Osteocyte (in vitro differentiated cells): ENCODE measurements around the gene CPEB4. TPM values are rescaled to one million over a fixed set of nuclear protein-coding genes. Genes with fewer than 3 reads are reported as not detected.
A peak's percentile ranks its signal among the peaks of the same experiment; 100 is the strongest.

Experiments used
- DNase-seq: peaks from one replicate; pipeline ENCODE4 v3.0.0; 2021; ENCODE audit warnings: mixed read lengths; ENCODE audit not compliant: unreplicated experiment; ENCODE audit errors: extremely low spot score
- H3K27ac Mint-ChIP-seq: one replicate; pipeline ENCODE4 v1.8.0; 2021; ENCODE audit warnings: mild to moderate bottlenecking, mixed read lengths; ENCODE audit not compliant: unreplicated experiment
- H3K27me3 Mint-ChIP-seq: one replicate; pipeline ENCODE4 v1.8.0; 2021; ENCODE audit warnings: mixed read lengths; ENCODE audit not compliant: unreplicated experiment
- H3K36me3 Mint-ChIP-seq: one replicate; pipeline ENCODE4 v1.8.0; 2021; ENCODE audit warnings: mixed read lengths; ENCODE audit not compliant: unreplicated experiment
- H3K4me1 Mint-ChIP-seq: one replicate; pipeline ENCODE4 v1.8.0; 2021; ENCODE audit warnings: mixed read lengths; ENCODE audit not compliant: unreplicated experiment
- H3K4me3 Mint-ChIP-seq: one replicate; pipeline ENCODE4 v1.8.0; 2021; ENCODE audit warnings: mild to moderate bottlenecking, moderate library complexity, mixed read lengths; ENCODE audit not compliant: unreplicated experiment
- H3K9me3 Mint-ChIP-seq: one replicate; pipeline ENCODE4 v1.8.0; 2021; ENCODE audit warnings: mixed read lengths; ENCODE audit not compliant: unreplicated experiment
- CTCF ChIP-seq: fragments of 200-600 bp; sonication (generic); IDR thresholded peaks from 2 replicates; pipeline ENCODE4 v1.5.0; 2021; ENCODE audit warnings: antibody characterized with exemption, mild to moderate bottlenecking, moderate library complexity
- total RNA-seq: library from RNA; stranded (reverse); gene quantifications from 2 replicates; pipeline ENCODE4 v1.2.1, GENCODE V29; 2021

CPEB4 gene
- total RNA-seq, 1 donor from 2014 or later = 37.6 TPM

- peaks cover 6% of the 10 kb centered on the region for H3K9me3 Mint-ChIP-seq
- no peak overlapping the region for H3K4me3 Mint-ChIP-seq
- DNase-seq = no peak
- no peak overlapping the region for H3K27ac Mint-ChIP-seq
- no peaks in the 10 kb centered on the region for H3K36me3 Mint-ChIP-seq
- TF ChIP-seq CTCF = peak; percentile 43
- no peaks in the 10 kb centered on the region for H3K4me1 Mint-ChIP-seq
- H3K27me3 Mint-ChIP-seq = peaks cover 50% of the 10 kb centered on the region
These were observed 96.1 kb downstream of the CPEB4 start for GRCh38 chr5:173984218-173984617.

GRCh38 chr5:173988554-173989431 is 100.6 kb downstream of the CPEB4 start, which contains the start of gene C5orf47:
C5orf47 (plus strand) TSS chr5:173989170; CDS start chr5:173989264, 94 bp downstream.
- TF ChIP-seq CTCF = no peak
- H3K9me3 Mint-ChIP-seq = peaks cover 5% of the 10 kb centered on the region
- H3K36me3 Mint-ChIP-seq = no peaks in the 10 kb centered on the region
- no peak within 1 kb of the TSS for H3K4me3 Mint-ChIP-seq
- H3K4me1 Mint-ChIP-seq = no peaks in the 10 kb centered on the region
- DNase-seq = no peak
- H3K27me3 Mint-ChIP-seq = peaks cover 21% of the 10 kb centered on the region
- H3K27ac Mint-ChIP-seq = no peak within 1 kb of the TSS

GRCh38 chr5:173989432-173990082 is 101.4 kb downstream of the CPEB4 start:
- no peak for DNase-seq
- no peak for TF ChIP-seq CTCF
- Mint-ChIP-seq H3K4me3 (no peak overlapping the region), H3K27ac (no peak overlapping the region), H3K9me3 (peaks cover 5% of the 10 kb centered on the region), H3K27me3 (peaks cover 25% of the 10 kb centered on the region), H3K4me1 (no peaks in the 10 kb centered on the region), H3K36me3 (no peaks in the 10 kb centered on the region)

GRCh38 chr5:173997331-173997730 is 109.2 kb downstream of the CPEB4 start:
- no peak overlapping the region for H3K4me3 Mint-ChIP-seq
- DNase-seq = no peak
- no peaks in the 10 kb centered on the region for H3K36me3 Mint-ChIP-seq
- no peaks in the 10 kb centered on the region for H3K4me1 Mint-ChIP-seq
- TF ChIP-seq CTCF = no peak
- no peaks in the 10 kb centered on the region for H3K9me3 Mint-ChIP-seq
- no peak overlapping the region for H3K27ac Mint-ChIP-seq
- peaks cover 59% of the 10 kb centered on the region for H3K27me3 Mint-ChIP-seq

GRCh38 chr5:173998531-173998930 is 110.4 kb downstream of the CPEB4 start:
- H3K36me3 Mint-ChIP-seq = no peaks in the 10 kb centered on the region
- TF ChIP-seq CTCF = no peak
- no peaks in the 10 kb centered on the region for H3K9me3 Mint-ChIP-seq
- DNase-seq = no peak
- H3K27me3 Mint-ChIP-seq = peaks cover 71% of the 10 kb centered on the region
- no peaks in the 10 kb centered on the region for H3K4me1 Mint-ChIP-seq
- no peak overlapping the region for H3K4me3 Mint-ChIP-seq
- no peak overlapping the region for H3K27ac Mint-ChIP-seq
